Astrocyte (in vitro differentiated cells and primary cell): ENCODE data around the gene NDST4. TPM values are rescaled to one million over a fixed set of nuclear protein-coding genes. Genes with fewer than 3 reads are reported as not detected.
"Not testable (repeated sequence)": the region's sequence is repeated elsewhere in the genome, so short reads cannot be mapped to it uniquely, and the experiment has no call there.

Experiments used
- DNase-seq: peaks from one replicate; pipeline ENCODE4 v3.0.0-alpha.2; 2010; ENCODE audit warnings: low read depth
- FAIRE-seq: peaks from 2 replicates; lab custom pipeline; 2011; peaks lifted over from hg19 to GRCh38; lab: Jason Lieb, UNC
- H2AFZ ChIP-seq: 2 replicates; pipeline ENCODE4 v1.6.0; 2012; ENCODE audit warnings: low read depth, low read length, inconsistent platforms
- H3K27ac ChIP-seq: 2 replicates; pipeline ENCODE4 v1.5.1; 2011; ENCODE audit warnings: low read depth, low read length, inconsistent platforms
- H3K27me3 ChIP-seq: 2 replicates; pipeline ENCODE4 v1.6.0; 2011; ENCODE audit warnings: low read length, inconsistent platforms; ENCODE audit not compliant: insufficient read depth
- H3K36me3 ChIP-seq: 2 replicates; pipeline ENCODE4 v1.5.1; 2011; ENCODE audit warnings: low read length, inconsistent platforms; ENCODE audit not compliant: insufficient read depth
- H3K4me1 ChIP-seq: 2 replicates; pipeline ENCODE4 v1.5.1; 2011; ENCODE audit warnings: low read length, inconsistent platforms; ENCODE audit not compliant: insufficient read depth
- H3K4me2 ChIP-seq: 2 replicates; pipeline ENCODE4 v1.6.0; 2012; ENCODE audit warnings: low read length, inconsistent platforms
- H3K4me3 ChIP-seq: 2 replicates; pipeline ENCODE4 v1.5.1; 2011; ENCODE audit warnings: low read depth, mild to moderate bottlenecking, low read length, inconsistent platforms; ENCODE audit not compliant: insufficient read depth
- H3K79me2 ChIP-seq: 2 replicates; pipeline ENCODE4 v1.6.0; 2012; ENCODE audit warnings: mild to moderate bottlenecking, low read length, inconsistent platforms; ENCODE audit not compliant: insufficient read depth
- H3K9ac ChIP-seq: 2 replicates; pipeline ENCODE4 v1.6.0; 2012; ENCODE audit warnings: mild to moderate bottlenecking, low read length, inconsistent platforms
- H3K9me3 ChIP-seq: 2 replicates; pipeline ENCODE4 v1.5.1; 2012; ENCODE audit warnings: low read depth, mild to moderate bottlenecking, low read length, inconsistent platforms; ENCODE audit not compliant: insufficient read depth
- H4K20me1 ChIP-seq: 2 replicates; pipeline ENCODE4 v1.6.0; 2012; ENCODE audit warnings: low read length, inconsistent platforms; ENCODE audit not compliant: insufficient read depth
- H3K27ac Mint-ChIP-seq: one replicate; pipeline ENCODE4 v1.8.0; 2021; ENCODE audit warnings: mild to moderate bottlenecking, mixed read lengths; ENCODE audit not compliant: unreplicated experiment
- H3K27me3 Mint-ChIP-seq: one replicate; pipeline ENCODE4 v1.8.0; 2021; ENCODE audit warnings: low read depth, mixed read lengths; ENCODE audit not compliant: unreplicated experiment
- H3K36me3 Mint-ChIP-seq: one replicate; pipeline ENCODE4 v1.8.0; 2021; ENCODE audit warnings: low read depth, mixed read lengths; ENCODE audit not compliant: unreplicated experiment
- H3K4me1 Mint-ChIP-seq: one replicate; pipeline ENCODE4 v1.8.0; 2021; ENCODE audit warnings: low read depth, mixed read lengths; ENCODE audit not compliant: unreplicated experiment
- H3K4me3 Mint-ChIP-seq: one replicate; pipeline ENCODE4 v1.8.0; 2021; ENCODE audit warnings: mild to moderate bottlenecking, moderate library complexity, mixed read lengths; ENCODE audit not compliant: unreplicated experiment
- H3K9me3 Mint-ChIP-seq: one replicate; pipeline ENCODE4 v1.8.0; 2021; ENCODE audit warnings: mild to moderate bottlenecking, mixed read lengths; ENCODE audit not compliant: unreplicated experiment
- CTCF ChIP-seq: IDR thresholded peaks from 2 replicates; pipeline ENCODE4 v1.5.1; 2011; ENCODE audit warnings: low read depth, mild to moderate bottlenecking, inconsistent platforms, low read length, moderate library complexity; ENCODE audit not compliant: insufficient read depth
- EZH2 ChIP-seq: IDR thresholded peaks from 2 replicates; pipeline ENCODE4 v1.6.1; 2012; ENCODE audit warnings: mild to moderate bottlenecking, low read length, inconsistent platforms; ENCODE audit not compliant: insufficient read depth
- total RNA-seq: library from RNA; stranded (reverse); gene quantifications from 2 replicates; pipeline ENCODE4 v1.2.1, GENCODE V29; 2021

NDST4 gene
- total RNA-seq, 1 donor from 2014 or later: not detected

GRCh38 chr4:114986133-114986532 is 127.3 kb downstream of the NDST4 start:
- DNase-seq (no peak), FAIRE-seq (no peak)
- H3K4me1 ChIP-seq: no peaks in the 10 kb centered on the region
- no peak overlapping the region for H3K9ac ChIP-seq
- Mint-ChIP-seq H3K4me1 (no peaks in the 10 kb centered on the region), H3K9me3 (no peaks in the 10 kb centered on the region), H3K27ac (no peak overlapping the region), H3K36me3 (no peaks in the 10 kb centered on the region), H3K4me3 (no peak overlapping the region), H3K27me3 (no peaks in the 10 kb centered on the region)
- H3K36me3 ChIP-seq: no peaks in the 10 kb centered on the region
- H3K79me2 ChIP-seq: no peaks in the 10 kb centered on the region
- no peak for TF ChIP-seq CTCF
- TF ChIP-seq EZH2: no peak
- H3K4me3 ChIP-seq: no peak overlapping the region
- H3K9me3 ChIP-seq: no peaks in the 10 kb centered on the region
- no peaks in the 10 kb centered on the region for H3K27me3 ChIP-seq
- H3K4me2 ChIP-seq: no peak overlapping the region
- H3K27ac ChIP-seq: no peak overlapping the region
- H2AFZ ChIP-seq: no peak overlapping the region
- H4K20me1 ChIP-seq: no peaks in the 10 kb centered on the region

GRCh38 chr4:114980932-114981708 is 132.3 kb downstream of the NDST4 start:
- H3K9me3 Mint-ChIP-seq: no peaks in the 10 kb centered on the region
- Histone ChIP-seq H4K20me1 (no peaks in the 10 kb centered on the region), H3K36me3 (no peaks in the 10 kb centered on the region), H2AFZ (no peak overlapping the region), H3K79me2 (no peaks in the 10 kb centered on the region), H3K4me2 (no peak overlapping the region), H3K4me3 (no peak overlapping the region), H3K9ac (no peak overlapping the region), H3K9me3 (no peaks in the 10 kb centered on the region), H3K27ac (no peak overlapping the region), H3K4me1 (no peaks in the 10 kb centered on the region), H3K27me3 (no peaks in the 10 kb centered on the region)
- DNase-seq: no peak
- no peak overlapping the region for H3K4me3 Mint-ChIP-seq
- H3K4me1 Mint-ChIP-seq: no peaks in the 10 kb centered on the region
- H3K27me3 Mint-ChIP-seq: no peaks in the 10 kb centered on the region
- no peak overlapping the region for H3K27ac Mint-ChIP-seq
- H3K36me3 Mint-ChIP-seq: no peaks in the 10 kb centered on the region
- TF ChIP-seq EZH2: no peak
- TF ChIP-seq CTCF: no peak
- FAIRE-seq: no peak

- not testable (repeated sequence) for H3K27ac ChIP-seq, H3K4me1 Mint-ChIP-seq, DNase-seq, FAIRE-seq, H3K9ac ChIP-seq, H3K4me2 ChIP-seq, H3K36me3 ChIP-seq, H3K9me3 Mint-ChIP-seq, H3K79me2 ChIP-seq, H4K20me1 ChIP-seq, H3K36me3 Mint-ChIP-seq, H3K9me3 ChIP-seq, H3K4me3 ChIP-seq, H3K27me3 Mint-ChIP-seq, H3K27me3 ChIP-seq, H3K4me3 Mint-ChIP-seq, H2AFZ ChIP-seq, H3K4me1 ChIP-seq, H3K27ac Mint-ChIP-seq
These were observed 133.0 kb downstream of the NDST4 start for GRCh38 chr4:114980399-114980798.
